ENCODE data around the gene RNF175.

Gene RNF175

DNA sequence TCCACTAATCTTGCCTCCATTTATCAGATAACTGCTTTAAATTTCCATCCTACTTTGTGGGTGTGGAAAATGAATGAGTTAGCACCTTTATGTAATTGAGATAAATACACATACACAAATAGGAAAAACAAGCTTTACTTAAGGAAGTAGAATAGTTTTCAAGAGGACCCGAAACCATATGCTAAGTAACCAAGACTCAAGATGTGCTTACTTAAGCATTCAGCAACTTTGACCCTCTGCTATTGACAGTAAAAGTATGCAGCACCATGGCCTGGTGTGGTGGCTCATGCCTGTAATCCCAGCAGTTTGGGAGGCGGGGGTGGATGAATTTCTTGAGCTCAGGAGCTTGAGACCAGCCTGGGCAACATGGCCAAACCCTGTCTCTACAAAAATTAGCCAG, 29.9 kb downstream of the RNF175 start:
- Histone ChIP-seq H3K27me3 (replicated peaks; ENCODE audit: insufficient read depth, low read length) (no peaks in the 10 kb centered on the region), H3K9me2 (replicated peaks; ENCODE audit: insufficient read depth, low read length) (no peaks in the 10 kb centered on the region), H3K9me3 (replicated peaks; ENCODE audit: insufficient read depth, low read length) (no peaks in the 10 kb centered on the region), H2AFZ (ENCODE audit: low read length) (no peak overlapping the region), H3K4me2 (ENCODE audit: low read depth, low read length) (no peak overlapping the region), H3K36me3 (replicated peaks; ENCODE audit: insufficient read depth, low read length) (no peaks in the 10 kb centered on the region), H3K79me2 (ENCODE audit: low read length) (no peaks in the 10 kb centered on the region), H3K9ac (ENCODE audit: low read length) (no peak overlapping the region), H3K4me3 (ENCODE audit: low read length) (no peak overlapping the region), H3K27ac (ENCODE audit: low read length) (no peak overlapping the region), H3K4me1 (ENCODE audit: low read length) (peaks cover 28% of the 10 kb centered on the region), H4K20me1 (ENCODE audit: insufficient read depth, low read length) (no peaks in the 10 kb centered on the region), H3F3A (ENCODE audit: insufficient read depth, low read length) (0 out of 2 replicates have a peak, but pooled peaks cover 9% of the 10 kb centered on the region)
- TF ChIP-seq EZH2phosphoT487 (IDR thresholded peaks at IDR 0.05; ENCODE audit: low read length): no peak
- TF ChIP-seq, protein P1, sequence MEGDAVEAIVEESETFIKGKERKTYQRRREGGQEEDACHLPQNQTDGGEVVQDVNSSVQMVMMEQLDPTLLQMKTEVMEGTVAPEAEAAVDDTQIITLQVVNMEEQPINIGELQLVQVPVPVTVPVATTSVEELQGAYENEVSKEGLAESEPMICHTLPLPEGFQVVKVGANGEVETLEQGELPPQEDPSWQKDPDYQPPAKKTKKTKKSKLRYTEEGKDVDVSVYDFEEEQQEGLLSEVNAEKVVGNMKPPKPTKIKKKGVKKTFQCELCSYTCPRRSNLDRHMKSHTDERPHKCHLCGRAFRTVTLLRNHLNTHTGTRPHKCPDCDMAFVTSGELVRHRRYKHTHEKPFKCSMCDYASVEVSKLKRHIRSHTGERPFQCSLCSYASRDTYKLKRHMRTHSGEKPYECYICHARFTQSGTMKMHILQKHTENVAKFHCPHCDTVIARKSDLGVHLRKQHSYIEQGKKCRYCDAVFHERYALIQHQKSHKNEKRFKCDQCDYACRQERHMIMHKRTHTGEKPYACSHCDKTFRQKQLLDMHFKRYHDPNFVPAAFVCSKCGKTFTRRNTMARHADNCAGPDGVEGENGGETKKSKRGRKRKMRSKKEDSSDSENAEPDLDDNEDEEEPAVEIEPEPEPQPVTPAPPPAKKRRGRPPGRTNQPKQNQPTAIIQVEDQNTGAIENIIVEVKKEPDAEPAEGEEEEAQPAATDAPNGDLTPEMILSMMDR (IDR thresholded peaks at IDR 0.05; ENCODE audit: low read length): no peak
- no peak for TF ChIP-seq EZH2 (optimal IDR thresholded peaks at IDR 0.05; ENCODE audit: low read depth, low read length)
- peak; percentile 70 for DNase-seq

DNA sequence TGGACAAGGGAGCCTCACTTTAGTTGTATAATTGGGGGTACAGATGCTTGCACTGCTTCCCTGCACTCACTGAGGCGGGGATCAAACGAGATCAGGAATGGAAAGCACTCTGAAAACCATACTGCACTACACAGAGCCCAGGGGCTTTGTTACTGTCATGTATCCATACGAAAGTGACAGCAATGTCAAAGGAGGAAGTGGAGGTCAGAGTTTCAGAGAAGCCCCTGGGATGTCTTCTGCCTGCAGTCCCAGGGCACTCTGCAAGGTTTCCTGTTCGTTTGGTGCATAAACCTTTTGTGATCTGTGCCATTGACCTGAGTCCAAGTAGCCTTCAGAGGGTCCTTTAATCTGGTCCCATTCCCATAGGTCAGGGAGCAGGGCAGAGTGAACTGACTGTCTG, 31.2 kb downstream of the RNF175 start:
- H3K79me2 ChIP-seq (ENCODE audit: low read length): no peaks in the 10 kb centered on the region
- H3K9ac ChIP-seq (ENCODE audit: low read length): no peak overlapping the region
- DNase-seq: no peak
- TF ChIP-seq EZH2phosphoT487 (IDR thresholded peaks at IDR 0.05; ENCODE audit: low read length) (no peak), EZH2 (optimal IDR thresholded peaks at IDR 0.05; ENCODE audit: low read depth, low read length) (no peak)
- TF ChIP-seq, protein P1 (IDR thresholded peaks at IDR 0.05; ENCODE audit: low read length): no peak
- no peaks in the 10 kb centered on the region for H3K36me3 ChIP-seq (replicated peaks; ENCODE audit: insufficient read depth, low read length)
- H3K4me3 ChIP-seq (ENCODE audit: low read length): no peak overlapping the region
- no peak overlapping the region for H2AFZ ChIP-seq (ENCODE audit: low read length)
- H3K4me1 ChIP-seq (ENCODE audit: low read length): peaks cover 21% of the 10 kb centered on the region
- no peak overlapping the region for H3K27ac ChIP-seq (ENCODE audit: low read length)
- no peaks in the 10 kb centered on the region for H3K9me2 ChIP-seq (replicated peaks; ENCODE audit: insufficient read depth, low read length)
- 0 out of 2 replicates have a peak, but pooled peaks cover 5% of the 10 kb centered on the region for H3F3A ChIP-seq (ENCODE audit: insufficient read depth, low read length)
- H3K4me2 ChIP-seq (ENCODE audit: low read depth, low read length): no peak overlapping the region
- H3K27me3 ChIP-seq (replicated peaks; ENCODE audit: insufficient read depth, low read length): no peaks in the 10 kb centered on the region
- no peaks in the 10 kb centered on the region for H4K20me1 ChIP-seq (ENCODE audit: insufficient read depth, low read length)
- H3K9me3 ChIP-seq (replicated peaks; ENCODE audit: insufficient read depth, low read length): no peaks in the 10 kb centered on the region

GRCh38 chr4:153728151-153728550, 31.7 kb downstream of the RNF175 start:
- H3K79me2 ChIP-seq (ENCODE audit: low read length): no peaks in the 10 kb centered on the region
- no peak overlapping the region for H3K4me3 ChIP-seq (ENCODE audit: low read length)
- no peaks in the 10 kb centered on the region for H3K27me3 ChIP-seq (replicated peaks; ENCODE audit: insufficient read depth, low read length)
- no peak overlapping the region for H3K4me2 ChIP-seq (ENCODE audit: low read depth, low read length)
- no peaks in the 10 kb centered on the region for H3K9me2 ChIP-seq (replicated peaks; ENCODE audit: insufficient read depth, low read length)
- H4K20me1 ChIP-seq (ENCODE audit: insufficient read depth, low read length): no peaks in the 10 kb centered on the region
- H2AFZ ChIP-seq (ENCODE audit: low read length): no peak overlapping the region
- H3K9ac ChIP-seq (ENCODE audit: low read length): no peak overlapping the region
- H3F3A ChIP-seq (ENCODE audit: insufficient read depth, low read length): 0 out of 2 replicates have a peak, but pooled peaks cover 5% of the 10 kb centered on the region
- H3K36me3 ChIP-seq (replicated peaks; ENCODE audit: insufficient read depth, low read length): no peaks in the 10 kb centered on the region
- no peak for TF ChIP-seq EZH2 (optimal IDR thresholded peaks at IDR 0.05; ENCODE audit: low read depth, low read length)
- TF ChIP-seq, protein P1 (IDR thresholded peaks at IDR 0.05; ENCODE audit: low read length): no peak
- no peak for TF ChIP-seq EZH2phosphoT487 (IDR thresholded peaks at IDR 0.05; ENCODE audit: low read length)
- no peak for DNase-seq
- H3K4me1 ChIP-seq (ENCODE audit: low read length): peaks cover 16% of the 10 kb centered on the region
- H3K9me3 ChIP-seq (replicated peaks; ENCODE audit: insufficient read depth, low read length): no peaks in the 10 kb centered on the region
- no peak overlapping the region for H3K27ac ChIP-seq (ENCODE audit: low read length)
